Muscle of leg (tissue), 11 donors: ENCODE results near the gene SPATA13. TPM values are rescaled to one million over a fixed set of nuclear protein-coding genes. Genes with fewer than 3 reads are reported as not detected.
A peak's percentile ranks its signal among the peaks of the same experiment; 100 is the strongest.

Source experiments
- DNase-seq: peaks from one replicate; pipeline ENCODE4 v3.0.0; 2013
- H3K27ac ChIP-seq: one replicate; pipeline ENCODE4 v1.5.1; 2013; ENCODE audit warnings: mild to moderate bottlenecking, low read length, control low read depth
- H3K27me3 ChIP-seq: one replicate; pipeline ENCODE4 v1.6.1; 2013; ENCODE audit warnings: low read length; ENCODE audit not compliant: control insufficient read depth, insufficient read depth
- H3K36me3 ChIP-seq: one replicate; pipeline ENCODE4 v1.6.1; 2013; ENCODE audit warnings: low read length; ENCODE audit not compliant: control insufficient read depth, insufficient read depth
- H3K4me1 ChIP-seq: one replicate; pipeline ENCODE4 v1.6.1; 2013; ENCODE audit warnings: low read length; ENCODE audit not compliant: control insufficient read depth, insufficient read depth
- H3K4me3 ChIP-seq: one replicate; pipeline ENCODE4 v1.5.1; 2013; ENCODE audit warnings: low read length, control low read depth
- H3K9me3 ChIP-seq: replicated peaks from 2 replicates; pipeline ENCODE4 v1.6.1; 2013; ENCODE audit warnings: low read depth, low read length; ENCODE audit not compliant: control insufficient read depth
- WGBS: methylation state at CpG from one replicate; pipeline ENCODE4 v1.1.5; 2013; ENCODE audit warnings: missing lambda C conversion rate; ENCODE audit not compliant: insufficient coverage; 5-methylcytosine and 5-hydroxymethylcytosine counted together
- polyA plus RNA-seq, 8 donors: library from polyadenylated mRNA; unstranded; fragments of 120-200 nt; gene quantifications; one replicate each; pipeline versions ENCODE4 v1.2.1 to v1.2.3, GENCODE V29; 2013; ENCODE audit warnings: inconsistent platforms in 1 of 8, low replicate concordance in 1 of 8; ENCODE audit not compliant: insufficient read length in 8 of 8, insufficient read depth in 1 of 8
- total RNA-seq: library from RNA; stranded (reverse); fragments of 120-200 nt; gene quantifications from one replicate; pipeline ENCODE4 v1.2.4, GENCODE V29; 2013

Gene SPATA13
- total and polyA plus RNA-seq, 9 donors: 2.7 to 4.5 (median 3.3) TPM

- no peak for DNase-seq
- no peak overlapping the region for H3K27ac ChIP-seq
- no peaks in the 10 kb centered on the region for H3K4me1 ChIP-seq
- H3K9me3 ChIP-seq: no peaks in the 10 kb centered on the region
- no peaks in the 10 kb centered on the region for H3K27me3 ChIP-seq
- no CpG with 5 or more reads among the region's 1 CpG for WGBS
- no peaks in the 10 kb centered on the region for H3K36me3 ChIP-seq
- no peak overlapping the region for H3K4me3 ChIP-seq
Observed at GRCh38 chr13:24257497-24257896, 97.0 kb downstream of the SPATA13 start.

DNA sequence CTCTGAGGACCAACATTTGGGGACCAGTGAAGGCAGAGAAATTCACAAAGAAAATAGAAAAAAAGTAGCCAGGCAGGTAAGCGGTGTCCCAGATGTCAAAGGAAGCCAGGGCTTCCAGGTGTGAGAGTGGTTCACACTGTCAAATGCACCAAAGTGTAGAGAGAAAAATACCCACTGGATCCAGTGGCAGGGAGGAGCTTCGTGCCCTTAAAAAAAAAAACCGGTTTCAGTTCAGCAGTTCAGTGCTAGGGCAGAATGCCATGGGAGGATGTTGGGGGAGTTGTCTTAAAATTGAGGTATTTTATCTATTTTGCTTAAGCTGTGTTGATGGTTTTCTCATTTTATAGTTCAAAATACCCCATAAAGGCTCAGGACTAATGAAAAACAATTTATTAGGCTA lies 101.0 kb downstream of the SPATA13 start:
- WGBS: 100% methylated on average over 1 of the region's 3 CpGs
- Histone ChIP-seq H3K36me3 (no peaks in the 10 kb centered on the region), H3K4me1 (no peaks in the 10 kb centered on the region), H3K27ac (no peak overlapping the region), H3K9me3 (no peaks in the 10 kb centered on the region), H3K4me3 (no peak overlapping the region), H3K27me3 (no peaks in the 10 kb centered on the region)
- DNase-seq: no peak

DNA sequence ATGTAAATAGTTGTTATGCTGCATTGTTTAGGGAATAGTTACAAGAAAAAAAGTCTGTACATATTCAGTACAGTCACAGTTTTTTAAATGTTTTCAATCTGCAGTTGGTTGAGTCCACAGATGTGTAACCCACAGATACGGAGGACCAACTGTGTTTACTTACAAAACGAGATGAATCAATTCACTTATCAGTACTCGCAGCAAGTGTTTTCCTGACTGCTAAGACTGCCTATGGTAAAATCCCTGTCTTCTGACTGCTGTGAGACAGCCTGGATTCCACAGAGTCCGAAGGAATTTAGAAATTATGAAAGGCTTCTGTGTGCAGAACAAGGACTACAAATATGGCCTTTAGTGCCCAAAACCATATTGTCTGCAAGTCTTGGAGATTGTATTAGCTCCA lies 103.1 kb downstream of the SPATA13 start:
- no peaks in the 10 kb centered on the region for H3K4me1 ChIP-seq
- DNase-seq: no peak
- 67% methylated on average over 1 of the region's 4 CpGs for WGBS

DNA sequence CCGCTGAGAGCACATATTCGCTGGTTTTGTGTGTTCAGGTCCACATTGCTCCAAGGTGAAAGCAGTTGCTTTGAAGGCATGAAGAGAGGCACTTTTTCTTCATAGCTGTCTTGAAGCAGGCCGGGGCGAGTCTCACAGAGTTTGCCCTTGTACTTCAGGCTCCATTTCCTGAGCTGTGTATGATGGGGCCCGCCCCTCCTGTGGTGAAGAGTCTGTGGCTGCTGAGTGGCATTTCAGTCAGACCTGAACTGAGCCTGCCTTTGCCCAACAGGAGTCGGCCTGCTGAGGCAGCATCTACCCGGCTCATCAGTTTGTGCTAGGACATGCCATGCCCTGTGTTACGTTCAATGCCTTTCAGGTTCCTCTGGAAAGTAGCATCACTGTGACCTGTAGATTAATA lies 104.5 kb downstream of the SPATA13 start:
- H3K36me3 ChIP-seq: no peaks in the 10 kb centered on the region
- no peaks in the 10 kb centered on the region for H3K27me3 ChIP-seq
- no peak overlapping the region for H3K27ac ChIP-seq
- H3K4me1 ChIP-seq: no peaks in the 10 kb centered on the region
- no peak overlapping the region for H3K4me3 ChIP-seq
- no peaks in the 10 kb centered on the region for H3K9me3 ChIP-seq
- DNase-seq: no peak
- 95% methylated on average over 4 of the region's 8 CpGs for WGBS

More for the DNA sequence above, 103.1 kb downstream of the SPATA13 start:
- H3K27me3 ChIP-seq: no peaks in the 10 kb centered on the region
- H3K9me3 ChIP-seq: no peaks in the 10 kb centered on the region
- H3K36me3 ChIP-seq: no peaks in the 10 kb centered on the region
- no peak overlapping the region for H3K27ac ChIP-seq
- H3K4me3 ChIP-seq: no peak overlapping the region

DNA sequence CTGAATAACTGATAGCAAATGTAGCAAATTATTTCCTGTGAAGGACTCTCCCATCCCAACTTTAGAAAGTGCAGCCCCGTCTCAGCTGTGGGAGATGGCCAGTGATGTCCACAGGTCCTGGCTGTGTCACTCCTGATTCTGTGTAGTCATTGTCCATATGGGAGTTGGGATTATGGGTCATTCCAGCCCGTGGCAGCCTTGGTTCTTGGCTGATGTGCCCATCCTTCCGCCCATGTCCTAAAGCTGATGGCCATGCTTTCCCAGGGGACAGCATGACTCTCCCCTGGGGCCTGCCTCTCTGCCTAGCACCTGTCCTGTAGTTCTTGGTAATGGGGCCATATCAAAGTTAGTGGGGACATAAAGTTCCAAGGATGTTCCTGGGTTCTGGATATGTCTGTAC lies 104.9 kb downstream of the SPATA13 start:
- WGBS: no CpG with 5 or more reads among the region's 3 CpGs
- Histone ChIP-seq H3K9me3 (no peaks in the 10 kb centered on the region), H3K36me3 (no peaks in the 10 kb centered on the region), H3K27me3 (no peaks in the 10 kb centered on the region), H3K4me3 (no peak overlapping the region), H3K27ac (no peak overlapping the region), H3K4me1 (peaks cover 2% of the 10 kb centered on the region)
- no peak for DNase-seq

DNA sequence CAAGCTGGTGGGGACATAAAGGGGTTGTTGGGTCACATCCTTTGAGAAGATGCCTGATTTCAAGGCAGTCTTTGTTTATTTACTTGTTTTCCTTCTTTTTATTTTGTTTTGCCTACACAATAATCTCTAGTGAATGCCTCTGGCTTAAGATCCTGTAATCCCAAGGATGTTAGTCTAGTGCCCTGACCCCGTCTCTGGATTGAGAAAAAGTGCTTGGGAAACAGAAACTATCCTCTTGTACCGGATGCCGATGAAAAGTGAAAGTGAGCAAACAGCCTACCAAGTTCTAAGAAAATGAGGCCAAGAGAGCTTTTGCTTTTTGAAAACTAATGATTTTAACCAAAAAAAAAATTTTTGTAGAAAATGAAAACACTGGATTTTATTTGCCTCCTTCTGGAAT lies 106.8 kb downstream of the SPATA13 start:
- Histone ChIP-seq H3K27ac (no peak overlapping the region), H3K9me3 (no peaks in the 10 kb centered on the region), H3K36me3 (no peaks in the 10 kb centered on the region), H3K4me3 (no peak overlapping the region), H3K27me3 (no peaks in the 10 kb centered on the region), H3K4me1 (peaks cover 13% of the 10 kb centered on the region)
- WGBS: no CpG with 5 or more reads among the region's 3 CpGs
- no peak for DNase-seq

DNA sequence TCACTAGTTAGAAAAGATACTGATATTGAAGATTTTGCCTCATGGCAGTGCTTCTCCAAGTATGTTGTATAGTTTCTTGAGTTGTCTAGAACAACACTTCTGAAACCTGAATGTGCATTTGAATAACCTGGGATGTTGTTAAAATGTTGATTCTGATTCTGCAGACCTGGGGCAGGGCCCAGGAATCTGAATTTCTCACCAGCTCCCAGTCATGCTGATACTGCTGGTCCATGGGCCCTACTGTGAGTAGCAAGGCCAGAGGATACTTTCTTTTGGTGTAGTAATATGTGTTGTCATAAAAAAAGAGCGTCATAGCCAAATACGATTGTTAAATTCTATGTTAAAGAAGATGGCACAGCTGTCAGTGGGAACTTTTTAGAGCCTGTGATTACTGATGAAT lies 107.3 kb downstream of the SPATA13 start:
- WGBS: 100% methylated on average over 1 of the region's 2 CpGs
- H3K9me3 ChIP-seq: no peaks in the 10 kb centered on the region
- no peaks in the 10 kb centered on the region for H3K36me3 ChIP-seq
- no peak for DNase-seq
- peaks cover 18% of the 10 kb centered on the region for H3K4me1 ChIP-seq
- no peaks in the 10 kb centered on the region for H3K27me3 ChIP-seq
- H3K27ac ChIP-seq: no peak overlapping the region
- H3K4me3 ChIP-seq: no peak overlapping the region

DNA sequence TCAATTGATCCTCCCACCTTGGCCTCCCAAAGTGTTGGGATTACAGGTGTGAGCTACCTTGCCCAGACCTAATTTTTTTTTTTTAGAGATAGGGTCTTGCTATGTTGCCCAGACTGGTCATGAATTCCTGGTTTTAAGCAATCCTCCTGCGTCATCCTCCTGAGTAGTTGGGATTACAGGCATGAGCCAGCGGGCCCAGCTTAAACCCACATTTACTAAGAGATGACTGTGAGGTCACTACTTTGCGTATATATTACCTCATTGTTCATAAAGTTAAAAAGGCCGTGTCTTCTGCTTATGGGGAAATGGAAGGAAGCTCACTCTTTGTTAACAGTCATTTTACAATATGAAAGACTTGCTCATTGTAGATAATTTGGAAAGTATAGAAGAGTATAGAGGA lies 109.3 kb downstream of the SPATA13 start:
- Histone ChIP-seq H3K27me3 (no peaks in the 10 kb centered on the region), H3K4me3 (no peak overlapping the region), H3K36me3 (no peaks in the 10 kb centered on the region), H3K27ac (no peak overlapping the region), H3K9me3 (no peaks in the 10 kb centered on the region), H3K4me1 (peaks cover 30% of the 10 kb centered on the region)
- no peak for DNase-seq
- WGBS: no CpG with 5 or more reads among the region's 4 CpGs

DNA sequence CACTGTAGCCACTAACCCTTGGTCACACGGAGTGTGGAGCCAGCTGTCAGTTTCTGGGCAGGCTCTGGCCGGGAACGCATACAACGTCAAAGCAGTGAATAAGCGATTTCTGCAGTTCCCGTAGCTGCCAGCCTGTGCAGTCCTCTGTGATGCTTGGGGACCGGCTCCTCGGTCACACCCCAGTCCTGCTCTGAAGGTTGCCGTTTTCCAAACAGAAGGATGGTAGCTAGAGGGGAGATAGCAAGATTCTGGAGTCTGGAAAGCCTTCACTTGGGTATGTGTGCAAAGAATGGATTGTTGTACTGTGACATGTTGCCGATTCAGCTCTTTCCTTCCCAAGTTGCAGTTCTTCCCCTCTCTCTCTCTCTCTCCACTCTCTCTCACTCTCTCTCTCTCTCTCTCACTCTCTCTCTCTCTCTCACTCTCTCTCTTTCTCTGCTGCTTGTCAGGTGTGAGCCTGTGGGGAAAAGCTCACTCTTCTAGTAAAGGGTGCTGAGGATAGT lies 110.2 kb downstream of the SPATA13 start:
- Histone ChIP-seq H3K4me3 (peak overlapping the region; percentile 35), H3K36me3 (no peaks in the 10 kb centered on the region), H3K9me3 (no peaks in the 10 kb centered on the region), H3K27ac (peak overlapping the region; percentile 66), H3K27me3 (no peaks in the 10 kb centered on the region), H3K4me1 (peaks cover 33% of the 10 kb centered on the region)
- DNase-seq: peak; percentile 70
- WGBS: 2% methylated on average over 9 of the region's 10 CpGs

DNA sequence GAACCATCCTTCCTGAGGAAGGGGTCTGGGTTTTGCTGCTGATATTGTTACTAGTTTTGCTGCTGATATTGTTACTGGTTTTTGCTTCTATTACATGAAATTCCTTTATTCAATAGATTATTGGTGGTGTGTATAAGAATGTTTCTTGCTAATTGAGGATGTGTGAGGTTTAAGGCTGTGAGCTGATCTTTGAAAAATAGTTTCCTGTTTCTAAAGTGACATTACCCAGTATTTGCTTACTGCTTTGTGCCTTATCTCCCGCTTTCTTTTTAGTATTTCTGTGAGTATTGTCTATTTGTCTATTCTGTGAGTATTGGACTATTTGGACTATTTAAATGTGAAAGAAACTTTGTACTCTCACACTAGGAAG lies 110.7 kb downstream of the SPATA13 start:
- peak overlapping the region; percentile 88 for H3K27ac ChIP-seq
- H3K9me3 ChIP-seq: no peaks in the 10 kb centered on the region
- no CpG with 5 or more reads among the region's 1 CpG for WGBS
- H3K27me3 ChIP-seq: no peaks in the 10 kb centered on the region
- DNase-seq: no peak
- no peaks in the 10 kb centered on the region for H3K36me3 ChIP-seq
- H3K4me3 ChIP-seq: no peak overlapping the region
- peaks cover 33% of the 10 kb centered on the region for H3K4me1 ChIP-seq
